ENCODE measurements around the gene SGMS1.

Gene SGMS1

GRCh38 chr10:50480054-50481007 lies 143.4 kb downstream of the SGMS1 start:
- H3K4me3 ChIP-seq (IDR thresholded peaks at IDR 0.05; ENCODE audit: insufficient read depth, low read depth, low read length), result no peak overlapping the region
- H3K4me1 ChIP-seq (ENCODE audit: low read depth, poor library complexity, severe bottlenecking), result no peaks in the 10 kb centered on the region
- no peaks in the 10 kb centered on the region for H3K36me3 ChIP-seq (ENCODE audit: insufficient read depth)
- no peak for TF ChIP-seq CTCF (conservative IDR thresholded peaks at IDR 0.05; ENCODE audit: low read depth, low read length)
- no peaks in the 10 kb centered on the region for H3K79me2 ChIP-seq (ENCODE audit: insufficient read depth, low read depth)
- no peak overlapping the region for H3K27ac ChIP-seq
- no peaks in the 10 kb centered on the region for H4K20me1 ChIP-seq (ENCODE audit: insufficient read depth)
- H3K9ac ChIP-seq, result no peak overlapping the region
- no peaks in the 10 kb centered on the region for H3K27me3 ChIP-seq (ENCODE audit: insufficient read depth, low read depth)
- H3K4me2 ChIP-seq, result no peak overlapping the region
- no peak overlapping the region for H2AFZ ChIP-seq (ENCODE audit: low read depth)

DNA sequence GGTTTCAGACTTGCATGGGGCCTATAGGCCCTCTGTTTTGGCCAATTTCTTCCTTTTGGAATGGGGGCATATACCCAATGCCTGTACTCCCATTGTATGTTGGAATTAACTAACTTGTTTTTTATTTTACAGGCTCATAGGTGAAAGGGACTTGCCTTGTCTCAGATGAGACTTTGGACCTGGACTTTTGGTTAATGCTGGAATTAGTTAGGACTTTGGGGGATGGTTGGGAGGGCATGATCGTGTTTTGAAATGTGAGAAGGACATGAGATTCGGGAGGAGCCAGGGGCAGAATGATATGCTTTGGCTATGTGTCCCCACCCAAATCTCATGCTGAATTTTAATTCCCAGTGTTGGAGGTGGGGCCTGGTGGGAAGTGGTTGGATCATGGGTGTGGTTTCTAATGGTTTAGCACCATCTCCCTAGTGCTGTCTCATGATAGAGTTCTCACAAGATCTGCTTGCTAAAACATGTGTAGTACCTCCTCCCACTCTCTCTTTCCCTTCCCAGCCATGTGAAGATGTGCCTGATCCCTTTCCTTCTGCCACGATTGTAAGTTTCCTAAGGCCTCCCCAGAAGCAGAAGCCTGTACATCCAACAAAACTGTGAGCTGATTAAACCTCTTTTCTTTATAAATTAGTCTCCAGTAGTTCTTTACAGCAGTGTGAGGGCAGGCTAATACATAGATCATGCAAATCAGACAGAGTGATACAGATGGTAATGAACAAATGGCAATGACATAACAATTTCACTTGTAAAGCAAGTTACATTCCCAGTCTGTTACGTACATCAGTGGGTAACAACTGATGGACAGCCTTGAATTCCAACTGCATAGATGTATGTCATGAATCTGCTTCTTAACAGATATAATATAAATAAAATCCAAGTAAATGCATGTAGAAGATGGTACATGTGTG lies 146.2 kb downstream of the SGMS1 start:
- Histone ChIP-seq H3K4me2 (no peak overlapping the region), H2AFZ (ENCODE audit: low read depth) (no peak overlapping the region), H4K20me1 (ENCODE audit: insufficient read depth) (no peaks in the 10 kb centered on the region), H3K4me3 (IDR thresholded peaks at IDR 0.05; ENCODE audit: insufficient read depth, low read depth, low read length) (no peak overlapping the region), H3K9ac (no peak overlapping the region), H3K36me3 (ENCODE audit: insufficient read depth) (no peaks in the 10 kb centered on the region), H3K27ac (no peak overlapping the region), H3K27me3 (ENCODE audit: insufficient read depth, low read depth) (no peaks in the 10 kb centered on the region), H3K4me1 (ENCODE audit: low read depth, poor library complexity, severe bottlenecking) (peaks cover 8% of the 10 kb centered on the region), H3K79me2 (ENCODE audit: insufficient read depth, low read depth) (no peaks in the 10 kb centered on the region)
- no peak for TF ChIP-seq CTCF (conservative IDR thresholded peaks at IDR 0.05; ENCODE audit: low read depth, low read length)

DNA sequence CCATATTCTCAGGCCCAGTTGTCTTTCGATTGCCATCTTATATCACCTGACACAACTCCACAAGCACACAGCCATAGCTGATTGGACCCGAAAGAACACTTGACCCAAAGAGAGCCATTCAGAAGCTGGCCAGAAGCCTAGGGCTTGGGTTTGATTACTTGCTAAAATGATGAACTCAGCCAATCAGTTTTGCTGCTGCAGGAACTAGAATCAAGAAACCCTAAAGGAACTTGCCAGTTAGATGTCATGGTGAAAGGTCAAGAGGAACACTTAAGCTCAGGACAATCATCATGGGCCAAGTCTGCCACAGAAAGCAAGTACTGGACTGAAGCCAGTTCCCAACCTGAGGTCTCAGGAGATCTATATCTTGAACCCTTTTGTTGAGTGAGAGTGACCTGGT lies 150.0 kb downstream of the SGMS1 start:
- H3K27me3 ChIP-seq (ENCODE audit: insufficient read depth, low read depth), result no peaks in the 10 kb centered on the region
- H3K36me3 ChIP-seq (ENCODE audit: insufficient read depth), result no peaks in the 10 kb centered on the region; the same call in 1 of the 2 replicates
- no peak overlapping the region for H3K4me3 ChIP-seq (IDR thresholded peaks at IDR 0.05; ENCODE audit: insufficient read depth, low read depth, low read length)
- H3K79me2 ChIP-seq (ENCODE audit: insufficient read depth, low read depth), result no peaks in the 10 kb centered on the region
- H3K4me1 ChIP-seq (ENCODE audit: low read depth, poor library complexity, severe bottlenecking), result peaks cover 27% of the 10 kb centered on the region
- no peak overlapping the region for H3K9ac ChIP-seq
- no peak overlapping the region for H3K27ac ChIP-seq
- no peak overlapping the region for H2AFZ ChIP-seq (ENCODE audit: low read depth)
- H4K20me1 ChIP-seq (ENCODE audit: insufficient read depth), result no peaks in the 10 kb centered on the region
- no peak overlapping the region for H3K4me2 ChIP-seq
- no peak for TF ChIP-seq CTCF (conservative IDR thresholded peaks at IDR 0.05; ENCODE audit: low read depth, low read length)

DNA sequence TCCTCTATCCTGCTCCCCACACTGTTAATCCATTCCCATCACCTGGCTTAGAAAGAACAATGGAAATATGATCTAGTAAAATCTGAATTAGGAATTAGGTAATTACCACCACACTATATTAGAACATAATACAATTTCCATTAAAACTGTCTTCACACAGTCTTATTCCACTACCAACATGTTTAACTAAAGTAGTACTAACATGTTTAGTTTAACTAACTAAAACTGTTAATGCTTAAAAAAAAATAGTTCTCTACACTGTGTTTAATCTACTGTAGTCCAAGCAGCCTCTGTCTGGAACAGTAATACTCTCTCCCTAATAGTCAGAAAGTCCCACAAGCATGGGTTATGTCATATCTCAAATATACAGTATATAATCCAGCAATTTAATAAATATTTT lies 150.8 kb downstream of the SGMS1 start:
- H2AFZ ChIP-seq (ENCODE audit: low read depth), result no peak overlapping the region
- peaks cover 29% of the 10 kb centered on the region for H3K4me1 ChIP-seq (ENCODE audit: low read depth, poor library complexity, severe bottlenecking)
- H4K20me1 ChIP-seq (ENCODE audit: insufficient read depth), result no peaks in the 10 kb centered on the region
- TF ChIP-seq CTCF (conservative IDR thresholded peaks at IDR 0.05; ENCODE audit: low read depth, low read length), result no peak
- no peaks in the 10 kb centered on the region for H3K79me2 ChIP-seq (ENCODE audit: insufficient read depth, low read depth)
- H3K27me3 ChIP-seq (ENCODE audit: insufficient read depth, low read depth), result no peaks in the 10 kb centered on the region
- no peak overlapping the region for H3K27ac ChIP-seq
- no peak overlapping the region for H3K4me3 ChIP-seq (IDR thresholded peaks at IDR 0.05; ENCODE audit: insufficient read depth, low read depth, low read length)
- no peak overlapping the region for H3K4me2 ChIP-seq
- no peaks in the 10 kb centered on the region; the same call in 1 of the 2 replicates for H3K36me3 ChIP-seq (ENCODE audit: insufficient read depth)
- no peak overlapping the region for H3K9ac ChIP-seq

Measured in KMS-11 (cell line).